ENCODE measurements around the gene RFTN1.

- TF ChIP-seq ZNF23 (CRISPR knock-in tag; IDR thresholded peaks at IDR 0.05) (no peak), CTCF (IDR thresholded peaks at IDR 0.05 in 2 of 3, conservative IDR thresholded peaks at IDR 0.05 in 1 of 3; ENCODE audit: insufficient read depth in 2 of 3, low read depth in 1 of 3, low read length in 3 of 3) (no peak)
Observed at GRCh38 chr3:16357186-16358121, 156.0 kb downstream of the RFTN1 start.
